KOPT-K1 (cell line): ENCODE results near the gene TRMT10B.

Source experiments
- H3K27ac ChIP-seq: fragments of 200-600 bp; sonication (generic); 2 replicates; pipeline ENCODE4 v1.5.1; 2016; ENCODE audit warnings: antibody characterized with exemption, mild to moderate bottlenecking, low read depth, low read length; ENCODE audit not compliant: poor library complexity, severe bottlenecking
- H3K36me3 ChIP-seq: fragments of 200-600 bp; sonication (generic); 2 replicates; pipeline ENCODE4 v1.5.1; 2017; ENCODE audit warnings: antibody characterized with exemption, mild to moderate bottlenecking, low read length, moderate library complexity; ENCODE audit not compliant: insufficient read depth
- H3K9me3 ChIP-seq: fragments of 200-600 bp; sonication (generic); 2 replicates; pipeline ENCODE4 v1.5.1; 2017; ENCODE audit warnings: antibody characterized with exemption, low read length, mild to moderate bottlenecking; ENCODE audit not compliant: insufficient read depth, poor library complexity, severe bottlenecking

TRMT10B gene

GRCh38 chr9:37753489-37754190 is at the start of gene TRMT10B:
Gene TRMT10B, plus strand, starts transcription at chr9:37753805. Its CDS starts 8,127 bp downstream, at chr9:37761932.
- Histone ChIP-seq H3K27ac (peak within 1 kb of the TSS; percentile 67), H3K36me3 (peaks cover 5% of the 10 kb centered on the region; the same call in 1 of the 2 replicates), H3K9me3 (no peaks in the 10 kb centered on the region)

- no peaks in the 10 kb centered on the region for H3K36me3 ChIP-seq
- H3K27ac ChIP-seq = no peak overlapping the region
- H3K9me3 ChIP-seq = no peaks in the 10 kb centered on the region
Observed at GRCh38 chr9:37705787-37706186, 47.8 kb upstream of the TRMT10B start.

DNA sequence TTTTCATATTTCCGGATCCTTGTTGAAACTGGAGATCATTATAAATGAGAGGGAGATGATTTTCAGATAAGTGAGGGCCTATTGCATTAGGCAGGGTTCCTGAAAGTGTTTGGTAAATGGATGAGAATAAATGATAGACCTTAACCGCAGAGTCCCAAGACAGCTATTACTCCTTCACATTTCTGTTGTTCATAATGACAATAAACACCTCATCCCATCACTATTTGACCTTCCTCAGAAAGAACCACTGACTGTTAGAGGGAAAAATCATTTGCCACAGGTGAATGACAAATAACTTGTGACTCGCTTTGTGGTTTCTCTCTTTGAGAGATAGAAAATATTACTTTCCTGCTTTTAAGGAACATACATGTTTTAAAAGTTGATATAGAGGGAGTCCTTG is 47.3 kb upstream of the TRMT10B start:
- Histone ChIP-seq H3K9me3 (no peaks in the 10 kb centered on the region), H3K27ac (no peak overlapping the region), H3K36me3 (no peaks in the 10 kb centered on the region)

DNA sequence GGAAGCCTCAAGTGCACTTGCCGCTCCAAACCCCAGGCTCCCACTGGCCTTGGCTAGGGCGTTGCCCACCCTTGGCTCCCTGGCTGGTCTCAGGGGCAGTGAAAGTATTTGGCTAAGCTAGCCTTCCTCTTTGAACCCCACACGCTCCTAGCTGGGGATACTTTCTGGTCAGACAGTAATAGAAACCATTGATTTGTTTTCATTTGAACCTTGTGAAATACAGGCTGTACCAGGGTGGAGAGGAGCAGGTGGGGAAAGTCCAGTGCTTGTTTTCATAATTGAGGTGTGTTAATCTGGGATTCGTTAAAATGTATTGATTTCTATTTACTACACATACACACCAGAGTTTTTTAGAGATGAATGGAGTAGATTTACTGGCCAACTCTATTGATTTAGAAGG is 45.9 kb upstream of the TRMT10B start:
- H3K9me3 ChIP-seq = no peaks in the 10 kb centered on the region

GRCh38 chr9:37710046-37710445 is 43.6 kb upstream of the TRMT10B start:
- H3K9me3 ChIP-seq = no peaks in the 10 kb centered on the region
- H3K27ac ChIP-seq = no peak overlapping the region
- H3K36me3 ChIP-seq = no peaks in the 10 kb centered on the region

More for the DNA sequence above, 45.9 kb upstream of the TRMT10B start:
- no peaks in the 10 kb centered on the region for H3K36me3 ChIP-seq
- no peak overlapping the region for H3K27ac ChIP-seq

- Histone ChIP-seq H3K27ac (no peak overlapping the region), H3K9me3 (no peaks in the 10 kb centered on the region), H3K36me3 (no peaks in the 10 kb centered on the region)
Observed at GRCh38 chr9:37715260-37715659, 38.3 kb upstream of the TRMT10B start.

- Histone ChIP-seq H3K36me3 (no peaks in the 10 kb centered on the region), H3K9me3 (no peaks in the 10 kb centered on the region), H3K27ac (no peak overlapping the region)
Observed at GRCh38 chr9:37715991-37716505, 37.6 kb upstream of the TRMT10B start.

- no peaks in the 10 kb centered on the region for H3K36me3 ChIP-seq
- H3K9me3 ChIP-seq = no peaks in the 10 kb centered on the region
- H3K27ac ChIP-seq = no peak overlapping the region
Observed at GRCh38 chr9:37719526-37719925, 34.1 kb upstream of the TRMT10B start.

- H3K9me3 ChIP-seq = no peaks in the 10 kb centered on the region
- no peaks in the 10 kb centered on the region for H3K36me3 ChIP-seq
- no peak overlapping the region for H3K27ac ChIP-seq
Observed at GRCh38 chr9:37727013-37727412, 26.6 kb upstream of the TRMT10B start.

DNA sequence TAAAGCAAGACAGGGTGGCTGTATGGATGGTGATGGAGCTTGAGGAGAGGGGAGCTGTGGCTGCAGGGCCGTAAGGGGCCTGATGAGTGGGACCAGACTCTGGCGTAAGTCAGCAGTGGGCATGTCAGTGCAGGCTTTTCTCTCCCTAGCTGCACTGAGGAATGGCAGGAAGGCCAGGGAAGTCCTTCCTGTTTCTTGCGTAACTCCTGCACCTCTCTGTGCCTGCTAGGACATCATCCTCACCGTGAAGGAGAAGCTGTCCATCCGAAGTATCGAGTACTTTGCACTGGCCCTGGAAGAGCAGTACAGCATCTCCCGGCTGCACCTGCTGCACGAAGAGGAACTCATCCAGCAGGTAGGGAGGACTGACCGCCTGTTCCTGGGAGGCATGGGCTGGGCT is 24.1 kb upstream of the TRMT10B start:
- Histone ChIP-seq H3K9me3 (no peaks in the 10 kb centered on the region), H3K36me3 (no peaks in the 10 kb centered on the region)

GRCh38 chr9:37730256-37730655 is 23.3 kb upstream of the TRMT10B start:
- H3K36me3 ChIP-seq = no peaks in the 10 kb centered on the region
- no peak overlapping the region for H3K27ac ChIP-seq
- H3K9me3 ChIP-seq = no peaks in the 10 kb centered on the region

More for the DNA sequence above, 24.1 kb upstream of the TRMT10B start:
- H3K27ac ChIP-seq = no peak overlapping the region

GRCh38 chr9:37730839-37731238 is 22.8 kb upstream of the TRMT10B start:
- Histone ChIP-seq H3K9me3 (no peaks in the 10 kb centered on the region), H3K36me3 (no peaks in the 10 kb centered on the region), H3K27ac (no peak overlapping the region)

DNA sequence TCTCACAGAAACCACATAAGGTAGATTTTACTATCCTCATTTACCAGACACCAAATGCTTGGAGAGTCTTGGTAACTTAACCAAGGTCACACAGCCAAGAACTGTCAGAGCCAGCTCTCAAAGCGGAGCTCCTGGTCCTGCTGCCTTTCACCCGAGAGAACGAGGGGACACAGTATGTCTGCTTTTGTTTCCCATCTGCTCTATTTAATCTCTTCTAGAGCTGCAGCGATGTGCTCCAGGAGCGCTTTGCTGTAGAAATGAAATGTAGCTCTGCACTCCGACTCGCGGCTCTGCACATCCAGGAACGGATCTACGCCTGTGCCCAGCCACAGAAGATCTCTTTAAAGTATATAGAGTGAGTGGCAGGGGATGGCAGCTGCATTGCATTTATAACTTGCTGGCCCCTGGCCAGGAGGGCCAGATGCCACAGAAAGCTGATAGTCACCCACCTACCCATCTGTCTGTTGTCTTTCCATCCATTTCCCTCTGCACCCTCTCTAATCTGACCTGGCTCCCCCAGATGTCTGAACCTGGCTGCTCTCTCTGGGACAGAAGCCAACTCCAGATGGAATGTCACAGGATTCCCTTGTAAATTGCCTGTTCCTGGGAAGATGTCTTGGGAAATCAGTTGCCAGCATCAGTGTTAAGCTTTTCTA is 21.4 kb upstream of the TRMT10B start:
- no peaks in the 10 kb centered on the region for H3K9me3 ChIP-seq
- H3K27ac ChIP-seq = no peak overlapping the region
- H3K36me3 ChIP-seq = no peaks in the 10 kb centered on the region

GRCh38 chr9:37732952-37733351 is 20.7 kb upstream of the TRMT10B start:
- Histone ChIP-seq H3K9me3 (no peaks in the 10 kb centered on the region), H3K27ac (no peak overlapping the region), H3K36me3 (no peaks in the 10 kb centered on the region)

DNA sequence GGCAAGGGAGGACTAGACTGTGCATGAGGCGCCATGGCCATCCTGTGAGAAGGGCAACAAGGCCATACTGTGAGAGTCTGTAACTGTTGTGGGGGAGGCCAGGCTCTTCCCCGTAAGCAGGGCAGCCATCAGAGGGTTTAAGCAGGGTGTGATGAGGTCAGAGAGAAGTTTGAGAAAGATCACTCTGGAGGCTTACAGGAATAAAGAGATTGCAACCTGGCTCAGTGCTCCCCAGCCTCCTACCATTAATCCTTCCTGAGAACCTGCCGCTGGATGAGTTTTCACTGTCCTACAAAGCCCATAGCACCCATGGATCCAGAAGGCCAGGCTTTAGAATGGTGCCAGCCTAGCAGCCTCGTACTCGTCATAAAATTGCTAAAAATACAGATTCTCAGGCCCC is 14.4 kb upstream of the TRMT10B start:
- Histone ChIP-seq H3K36me3 (no peaks in the 10 kb centered on the region), H3K9me3 (no peaks in the 10 kb centered on the region), H3K27ac (no peak overlapping the region)

DNA sequence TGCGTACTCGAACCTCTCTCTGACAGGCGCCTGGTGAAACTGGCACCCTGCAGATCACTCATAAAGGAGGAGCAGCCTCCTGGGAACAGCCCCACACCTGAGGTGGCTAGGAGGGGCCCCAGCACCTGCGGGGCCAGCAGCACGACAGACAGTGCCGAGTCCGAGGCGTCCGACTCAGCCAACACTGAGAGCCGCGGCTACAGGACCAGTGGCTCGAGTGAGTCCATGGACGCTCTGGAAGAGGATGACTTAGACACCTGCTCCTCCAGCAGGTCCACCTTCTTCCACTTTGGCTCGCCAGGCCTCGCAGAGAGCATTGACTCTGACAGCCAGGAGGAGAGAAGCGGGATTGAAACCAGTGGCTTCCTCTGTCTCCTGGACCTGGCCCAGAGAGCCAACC is 13.5 kb upstream of the TRMT10B start:
- Histone ChIP-seq H3K36me3 (no peaks in the 10 kb centered on the region), H3K9me3 (no peaks in the 10 kb centered on the region), H3K27ac (no peak overlapping the region)
